A549 (cell line): ENCODE data around the gene PPP1R12C. TPM values are rescaled to one million over a fixed set of nuclear protein-coding genes. Genes with fewer than 3 reads are reported as not detected.

ENCODE experiments used
- ATAC-seq, 2 experiments: fragments of 200-7000 bp in 1 of 2; fragments of >200 bp in 1 of 2; cut with Nextera tagmentation in 1 of 2; cut with Tn5 transposase in 1 of 2; 3 replicates each; pipeline versions ENCODE4 v1.8.0 to v1.9.1; 2018 to 2020; ENCODE audit warnings: mild to moderate bottlenecking in 1 of 2, moderate library complexity in 1 of 2
- CTCF ChIA-PET: fragments of 300-600 bp; sonication (Branson Sonifier 250); formaldehyde crosslinking; extraction: SDS; loops from one replicate; lab custom pipeline; 2021; ENCODE audit warnings: antibody characterized with exemption, inconsistent platforms; lab: Yijun Ruan, JAX
- POLR2A ChIA-PET: fragments of 350-600 bp; formaldehyde crosslinking; extraction: SDS; loops from one replicate; lab custom pipeline; 2021; ENCODE audit warnings: antibody characterized with exemption, inconsistent platforms; lab: Yijun Ruan, JAX
- DNase-seq, 2 experiments: peaks; one replicate each; pipeline versions ENCODE4 v3.0.0 to v3.0.0-alpha.2; 2011 to 2016; ENCODE audit warnings: low read depth in 1 of 2, low spot score in 1 of 2
- FAIRE-seq: peaks from 2 replicates; lab custom pipeline; 2011; peaks lifted over from hg19 to GRCh38; lab: Jason Lieb, UNC
- H3K27ac ChIP-seq, 2 experiments: fragments of >200 bp; sonication (Bioruptor Twin); formaldehyde crosslinking; 3 replicates each; pipeline ENCODE4 v1.5.1; 2016 to 2017
- H3K4me1 ChIP-seq: fragments of >200 bp; sonication (Bioruptor Twin); formaldehyde crosslinking; 3 replicates; pipeline ENCODE4 v1.6.1; 2016
- H3K4me2 ChIP-seq: fragments of >200 bp; sonication (Bioruptor Twin); formaldehyde crosslinking; 3 replicates; pipeline ENCODE4 v1.6.1; 2016
- H3K4me3 ChIP-seq: fragments of >200 bp; sonication (Bioruptor Twin); formaldehyde crosslinking; 3 replicates; pipeline ENCODE4 v1.5.1; 2016
- H3K9me3 ChIP-seq: fragments of >200 bp; sonication (Bioruptor Twin); formaldehyde crosslinking; 3 replicates; pipeline ENCODE4 v1.6.1; 2016
- ATOH8 ChIP-seq: fragments of 250-450 bp; sonication (Bioruptor Pico); IDR thresholded peaks from 2 replicates; pipeline ENCODE4 v1.5.0; 2020; ENCODE audit warnings: low read depth, mild to moderate bottlenecking, moderate library complexity
- CHD4 ChIP-seq: fragments of 200-600 bp; sonication (generic); IDR thresholded peaks from 2 replicates; pipeline ENCODE4 v1.6.1; 2016; ENCODE audit warnings: antibody characterized with exemption, mild to moderate bottlenecking, borderline replicate concordance
- CTCF ChIP-seq: fragments of >200 bp; sonication (Bioruptor Twin); formaldehyde crosslinking; IDR thresholded peaks from 3 replicates; pipeline ENCODE4 v1.5.1; 2016
- EHMT2 ChIP-seq: fragments of 200-600 bp; sonication (generic); IDR thresholded peaks from 2 replicates; pipeline ENCODE4 v1.6.1; 2016; ENCODE audit warnings: antibody characterized with exemption, low read depth, mild to moderate bottlenecking, moderate library complexity
- ELK1 ChIP-seq: fragments of 150-350 bp; IDR thresholded peaks from 2 replicates; pipeline ENCODE4 v1.6.1; 2014; ENCODE audit warnings: low read depth, mild to moderate bottlenecking, low read length
- EP300 ChIP-seq, 2 experiments: fragments of >200 bp; sonication (Bioruptor Twin); formaldehyde crosslinking; IDR thresholded peaks; 2 replicates in 1 of 2; 3 replicates in 1 of 2; pipeline ENCODE4 v1.6.1; 2016 to 2017
- ESRRA ChIP-seq: fragments of 150-350 bp; IDR thresholded peaks from 2 replicates; pipeline ENCODE4 v1.6.1; 2014; ENCODE audit warnings: mild to moderate bottlenecking, low read length, borderline replicate concordance
- FOSL2 ChIP-seq, 2 experiments: fragments of 450-650 bp in 1 of 2; fragments of >200 bp in 1 of 2; sonication (Bioruptor Twin) in 1 of 2; formaldehyde crosslinking; IDR thresholded peaks; 2 replicates each; pipeline versions ENCODE4 v1.5.0 to v1.6.1; 2016 to 2020; ENCODE audit warnings: mild to moderate bottlenecking in 1 of 2, moderate library complexity in 1 of 2
- HES2 ChIP-seq: fragments of >200 bp; sonication (Bioruptor Twin); formaldehyde crosslinking; IDR thresholded peaks from 2 replicates; pipeline ENCODE4 v1.6.1; 2016
- HOXA7 ChIP-seq: fragments of 250-450 bp; sonication (Bioruptor Pico); IDR thresholded peaks from 2 replicates; pipeline ENCODE4 v1.5.0; 2020; ENCODE audit warnings: mild to moderate bottlenecking, moderate library complexity
- MAFK ChIP-seq: fragments of 450-650 bp; IDR thresholded peaks from 2 replicates; pipeline ENCODE4 v1.6.1; 2014; ENCODE audit not compliant: partially characterized antibody
- MYC ChIP-seq: IDR thresholded peaks from 2 replicates; pipeline ENCODE4 v1.6.1; 2012; ENCODE audit warnings: mild to moderate bottlenecking, inconsistent platforms, low read length, improper control_type of control experiment, borderline replicate concordance
- NFE2L2 ChIP-seq: fragments of 150-350 bp; conservative IDR thresholded peaks from 2 replicates; pipeline ENCODE4 v1.6.1; 2014; ENCODE audit warnings: low read length
- RAD21 ChIP-seq, 2 experiments: fragments of >200 bp in 1 of 2; sonication (Bioruptor Twin) in 1 of 2; formaldehyde crosslinking in 1 of 2; IDR thresholded peaks in 1 of 2; conservative IDR thresholded peaks in 1 of 2; 2 replicates in 1 of 2; 3 replicates in 1 of 2; pipeline ENCODE4 v1.6.1; 2012 to 2018; ENCODE audit warnings: inconsistent platforms in 1 of 2
- RARB ChIP-seq: fragments of 250-450 bp; sonication (Bioruptor Pico); IDR thresholded peaks from 2 replicates; pipeline ENCODE4 v1.8.0; 2021; ENCODE audit warnings: mild to moderate bottlenecking, moderate library complexity
- RCOR1 ChIP-seq: fragments of 150-350 bp; IDR thresholded peaks from 2 replicates; pipeline ENCODE4 v1.6.1; 2014; ENCODE audit warnings: antibody characterized with exemption, low read length, low read depth
- RNF2 ChIP-seq: fragments of 200-600 bp; sonication (generic); IDR thresholded peaks from 2 replicates; pipeline ENCODE4 v1.6.1; 2016; ENCODE audit warnings: low read depth, mild to moderate bottlenecking, antibody characterized with exemption, moderate library complexity, borderline replicate concordance
- SREBF2 ChIP-seq: fragments of 450-650 bp; IDR thresholded peaks from 2 replicates; pipeline ENCODE4 v1.6.1; 2014; ENCODE audit warnings: mild to moderate bottlenecking, moderate library complexity
- TP53 ChIP-seq: fragments of 250-450 bp; sonication (Bioruptor Pico); IDR thresholded peaks from 2 replicates; pipeline ENCODE4 v1.5.0; 2021; ENCODE audit warnings: mild to moderate bottlenecking, moderate library complexity
- ZC3H11A ChIP-seq: fragments of 450-650 bp; IDR thresholded peaks from 2 replicates; pipeline ENCODE4 v1.6.1; 2014; ENCODE audit warnings: antibody characterized with exemption, mild to moderate bottlenecking
- ZNF302 ChIP-seq: fragments of 250-450 bp; sonication (Bioruptor Pico); IDR thresholded peaks from 2 replicates; pipeline ENCODE4 v1.9.0; 2021; ENCODE audit warnings: inconsistent platforms, mild to moderate bottlenecking, moderate library complexity
- ZSCAN20 ChIP-seq: fragments of 250-450 bp; sonication (Bioruptor Pico); IDR thresholded peaks from 2 replicates; pipeline ENCODE4 v1.8.0; 2022; ENCODE audit warnings: mild to moderate bottlenecking, moderate library complexity
- WGBS: methylation state at CpG from one replicate; pipeline ENCODE4 v1.1.6; 2017; ENCODE audit errors: missing lambda C conversion rate; 5-methylcytosine and 5-hydroxymethylcytosine counted together
- polyA plus RNA-seq, 4 experiments: library from polyadenylated mRNA; depleted of rRNA in 3 of 4; stranded (reverse); fragments of >200 nt; fragmentation: RNase III in 1 of 4; extraction: RNeasy Plus Mini Kit Qiagen cat#74134 plus additional on column Dnase treatment in 1 of 4; gene quantifications; 2 replicates in 3 of 4; 3 replicates in 1 of 4; pipeline ENCODE4 v1.2.3, GENCODE V29; 2011 to 2017
- TF ChIP-seq, protein P1 (sequence below): IDR thresholded peaks from 2 replicates; pipeline ENCODE4 v1.6.1; 2012
- TF ChIP-seq, protein P2 (sequence below): fragments of 250-450 bp; sonication (Bioruptor Pico); IDR thresholded peaks from 2 replicates; pipeline ENCODE4 v1.5.0; 2021; ENCODE audit warnings: mild to moderate bottlenecking, moderate library complexity, borderline replicate concordance

PPP1R12C gene
- polyA plus RNA-seq, 2 of the 4 experiments (the other 2 are of a cell fraction): 22.0 to 70.3 TPM

- TF ChIP-seq, protein P1, sequence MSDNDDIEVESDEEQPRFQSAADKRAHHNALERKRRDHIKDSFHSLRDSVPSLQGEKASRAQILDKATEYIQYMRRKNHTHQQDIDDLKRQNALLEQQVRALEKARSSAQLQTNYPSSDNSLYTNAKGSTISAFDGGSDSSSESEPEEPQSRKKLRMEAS: no peak
- no peak for TF ChIP-seq MYC
- TF ChIP-seq HES2: no peak
- TF ChIP-seq ESRRA: no peak
- no peak for TF ChIP-seq EP300 (IDR thresholded peaks at IDR 0.05)
- TF ChIP-seq, all 56 proteins: peak for 0
These were observed 12.2 kb downstream of the PPP1R12C start (continued) for GRCh38 chr19:55105237-55105636.

GRCh38 chr19:55103190-55103589 is 14.2 kb downstream of the PPP1R12C start:
- H3K9me3 ChIP-seq: peaks cover 10% of the 10 kb centered on the region
- H3K27ac ChIP-seq: no peak overlapping the region
- POLR2A ChIA-PET: no interaction called here
- no peak for DNase-seq
- H3K4me3 ChIP-seq: no peak overlapping the region
- ATAC-seq: no peak
- no peak for FAIRE-seq
- 93% methylated on average over 9 of the region's 9 CpGs for WGBS
- no peak for TF ChIP-seq FOSL2 (IDR thresholded peaks at IDR 0.05)
- no peak for TF ChIP-seq FOSL2 (CRISPR knock-in tag; IDR thresholded peaks at IDR 0.05)
- no peak for TF ChIP-seq ESRRA
- TF ChIP-seq HOXA7 (CRISPR knock-in tag): no peak
- no peak for TF ChIP-seq CTCF
- TF ChIP-seq ELK1: no peak
- TF ChIP-seq ZSCAN20 (CRISPR knock-in tag): no peak
- TF ChIP-seq EHMT2: no peak
- TF ChIP-seq CHD4: no peak
- TF ChIP-seq ZC3H11A: no peak
- no peak for TF ChIP-seq ZNF302
- TF ChIP-seq MAFK: no peak
- no peak for TF ChIP-seq NFE2L2
- no peak for TF ChIP-seq SREBF2
- H3K4me1 ChIP-seq: no peaks in the 10 kb centered on the region
- CTCF ChIA-PET: interaction anchor here (1.3 to 10.2 kb wide), 4 partner anchors 10 to 401 kb away, joined by 3 to 110 read pairs (median 6); partner anchors contain the start of gene DNAAF3
- no peak overlapping the region for H3K4me2 ChIP-seq

DNA sequence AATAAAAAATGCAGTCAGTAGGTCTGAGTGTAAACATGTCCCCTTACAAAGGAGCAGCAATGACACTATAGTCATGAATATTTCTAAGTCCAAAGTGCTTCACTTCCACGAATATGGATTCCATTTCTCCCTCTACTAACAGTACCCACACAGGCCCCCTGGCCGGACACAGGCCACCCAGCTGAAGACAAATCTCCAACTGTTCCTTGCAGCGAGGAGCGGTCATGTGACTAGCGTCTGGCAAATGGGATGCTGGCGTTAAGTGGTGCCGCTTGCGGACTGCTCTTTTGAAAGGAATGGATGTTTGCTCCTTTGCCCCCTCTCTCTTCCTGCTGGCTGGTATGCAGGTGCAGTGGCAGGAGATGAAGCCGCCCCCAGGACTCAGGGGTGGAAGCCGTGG is 16.2 kb downstream of the PPP1R12C start:
- CTCF ChIA-PET: interaction anchor here (1.6 to 10.2 kb wide), 2 partner anchors 12 to 46 kb away, joined by 4 to 110 read pairs; no protein-coding TSS in a partner anchor
- TF ChIP-seq RCOR1 (no peak), TP53 (CRISPR knock-in tag) (no peak), EP300 (IDR thresholded peaks at IDR 0.05) (no peak), RNF2 (no peak), ZC3H11A (no peak), RAD21 (conservative IDR thresholded peaks at IDR 0.05 in 1 of 2, IDR thresholded peaks at IDR 0.05 in 1 of 2) (no peak), ATOH8 (CRISPR knock-in tag) (no peak), CTCF (no peak), RARB (CRISPR knock-in tag) (no peak), MAFK (no peak), NFE2L2 (no peak)
- TF ChIP-seq, protein P2, sequence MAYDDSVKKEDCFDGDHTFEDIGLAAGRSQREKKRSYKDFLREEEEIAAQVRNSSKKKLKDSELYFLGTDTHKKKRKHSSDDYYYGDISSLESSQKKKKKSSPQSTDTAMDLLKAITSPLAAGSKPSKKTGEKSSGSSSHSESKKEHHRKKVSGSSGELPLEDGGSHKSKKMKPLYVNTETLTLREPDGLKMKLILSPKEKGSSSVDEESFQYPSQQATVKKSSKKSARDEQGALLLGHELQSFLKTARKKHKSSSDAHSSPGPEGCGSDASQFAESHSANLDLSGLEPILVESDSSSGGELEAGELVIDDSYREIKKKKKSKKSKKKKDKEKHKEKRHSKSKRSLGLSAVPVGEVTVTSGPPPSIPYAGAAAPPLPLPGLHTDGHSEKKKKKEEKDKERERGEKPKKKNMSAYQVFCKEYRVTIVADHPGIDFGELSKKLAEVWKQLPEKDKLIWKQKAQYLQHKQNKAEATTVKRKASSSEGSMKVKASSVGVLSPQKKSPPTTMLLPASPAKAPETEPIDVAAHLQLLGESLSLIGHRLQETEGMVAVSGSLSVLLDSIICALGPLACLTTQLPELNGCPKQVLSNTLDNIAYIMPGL: no peak

More for the DNA sequence above, 16.2 kb downstream of the PPP1R12C start:
- POLR2A ChIA-PET: no interaction called here
- Histone ChIP-seq H3K4me1 (no peaks in the 10 kb centered on the region), H3K27ac (no peak overlapping the region), H3K4me2 (no peak overlapping the region), H3K9me3 (peaks cover 10% of the 10 kb centered on the region), H3K4me3 (no peak overlapping the region)
- ATAC-seq (no peak), DNase-seq (no peak), FAIRE-seq (no peak)
- WGBS: 82% methylated on average over 10 of the region's 10 CpGs
